CD4-positive, alpha-beta T cell treated with Interleukin-6 at 100 ng/mL for 8 hours (primary cell): Measurements from ENCODE around the gene COL4A2.
"Not testable (repeated sequence)": the region's sequence is repeated elsewhere in the genome, so short reads cannot be mapped to it uniquely, and the experiment has no call there.

ENCODE experiments used
- DNase-seq: peaks from one replicate; pipeline ENCODE4 v3.0.0-alpha.2; 2020; ENCODE audit warnings: mixed read lengths, low spot score

Gene COL4A2

DNA sequence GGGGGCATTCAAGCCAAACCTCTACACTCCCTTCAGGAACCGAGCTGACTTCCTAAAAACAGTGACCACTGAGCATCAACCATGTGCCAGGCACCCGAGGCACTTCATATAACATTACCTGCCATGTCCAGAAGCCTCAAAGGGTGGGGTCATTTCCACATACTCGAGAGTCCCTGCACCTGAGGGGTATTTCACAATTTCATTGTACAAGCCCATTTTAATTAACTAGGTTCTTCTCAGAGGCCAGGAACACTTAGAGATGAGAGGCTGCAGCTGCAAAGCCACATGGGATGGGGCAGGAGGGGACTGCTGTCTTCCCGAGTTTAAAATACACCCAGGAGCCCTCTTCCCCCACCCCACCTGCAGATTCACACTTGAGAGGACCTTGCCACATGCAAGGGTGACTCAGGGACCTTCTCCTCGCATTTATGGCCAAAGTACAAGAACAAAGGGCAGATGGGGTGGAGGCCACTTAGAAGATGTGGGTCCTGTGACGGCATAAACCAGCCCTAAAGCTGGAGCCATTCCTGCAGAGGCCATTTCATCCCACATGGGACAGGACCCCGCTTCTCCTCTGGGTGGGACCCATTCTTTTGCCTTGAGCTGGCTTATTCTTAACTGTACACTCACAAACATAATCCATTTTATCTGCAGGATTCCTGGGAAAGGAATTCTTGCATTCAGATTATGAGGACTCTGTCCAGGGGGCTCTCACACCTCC lies 210.6 kb downstream of the COL4A2 start:
- no peak for DNase-seq

GRCh38 chr13:110518226-110518525 lies 211.1 kb downstream of the COL4A2 start:
- DNase-seq, result no peak

DNA sequence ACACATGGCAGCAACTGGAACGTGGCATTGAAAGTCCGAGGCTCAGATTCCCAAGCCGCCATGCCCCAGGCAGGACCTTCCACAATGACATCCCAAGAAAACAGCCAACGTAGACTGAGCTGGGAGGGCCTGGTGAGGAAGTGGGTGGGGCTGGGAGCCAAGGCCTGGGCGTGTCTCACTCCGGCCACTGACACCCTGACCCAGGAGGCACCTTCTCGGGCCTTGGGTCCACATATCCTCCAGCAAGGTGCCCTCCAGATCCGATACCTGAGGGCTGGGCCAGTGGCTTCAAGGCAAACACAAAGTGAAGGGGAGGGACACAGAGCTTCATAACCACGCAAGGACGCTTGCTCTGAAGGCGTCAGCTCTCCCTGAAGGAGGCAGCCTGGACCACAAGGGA lies 211.5 kb downstream of the COL4A2 start:
- DNase-seq, result no peak

DNA sequence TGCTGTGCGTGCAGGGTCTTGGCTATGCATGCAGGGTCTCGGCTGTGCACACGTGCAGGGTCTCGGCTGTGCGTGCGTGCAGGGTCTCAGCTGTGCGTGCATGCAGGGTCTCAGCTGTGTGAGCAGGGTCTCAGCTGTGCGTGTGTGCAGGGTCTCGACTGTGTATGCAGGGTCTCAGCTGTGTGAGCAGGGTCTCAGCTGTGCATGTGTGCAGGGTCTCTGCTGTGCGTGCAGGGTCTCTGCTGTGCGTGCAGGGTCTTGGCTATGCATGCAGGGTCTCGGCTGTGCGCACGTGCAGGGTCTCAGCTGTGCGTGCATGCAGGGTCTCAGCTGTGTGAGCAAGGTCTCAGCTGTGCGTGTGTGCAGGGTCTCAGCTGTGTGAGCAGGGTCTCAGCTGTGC lies 212.0 kb downstream of the COL4A2 start:
- no peak for DNase-seq

DNA sequence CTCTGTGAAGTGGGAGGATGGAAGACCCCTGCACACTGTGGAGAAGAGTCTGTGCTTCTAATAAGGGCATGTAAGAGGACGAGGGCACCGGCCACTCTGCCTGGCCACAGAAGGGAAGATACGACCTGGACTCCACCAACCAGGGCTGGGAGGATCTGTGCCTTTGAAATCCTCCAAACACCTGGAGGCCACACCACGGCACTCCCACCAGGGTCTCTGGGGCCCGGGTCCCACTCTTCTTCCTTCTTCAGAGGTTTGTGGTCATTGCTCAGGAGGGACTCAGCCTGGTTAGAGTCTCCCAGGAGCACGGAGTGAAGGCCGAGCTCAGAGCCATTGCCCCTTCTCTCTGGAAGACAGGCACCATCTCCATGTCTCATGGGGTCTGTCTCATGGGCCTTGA lies 212.4 kb downstream of the COL4A2 start:
- no peak for DNase-seq

GRCh38 chr13:110520431-110521295 lies 213.6 kb downstream of the COL4A2 start:
- no peak for DNase-seq

DNA sequence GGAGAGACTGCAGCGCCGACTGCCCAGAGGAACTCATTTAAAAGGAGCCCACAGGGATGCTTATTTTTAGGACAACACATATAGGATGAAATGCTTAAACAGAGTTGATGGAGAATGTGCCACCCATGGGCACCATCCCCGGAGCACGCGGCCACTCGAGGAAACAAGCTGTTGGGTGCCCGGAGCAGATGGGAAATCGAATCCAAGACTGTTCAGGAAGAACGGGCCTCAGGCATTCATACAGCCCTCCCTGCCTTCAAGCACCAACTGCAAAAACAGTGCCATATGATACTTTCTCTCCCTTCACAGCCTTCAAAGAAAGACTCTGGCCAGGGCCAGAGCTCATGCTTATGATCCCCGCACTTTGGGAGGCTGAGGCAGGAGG lies 214.2 kb downstream of the COL4A2 start:
- no peak for DNase-seq

DNA sequence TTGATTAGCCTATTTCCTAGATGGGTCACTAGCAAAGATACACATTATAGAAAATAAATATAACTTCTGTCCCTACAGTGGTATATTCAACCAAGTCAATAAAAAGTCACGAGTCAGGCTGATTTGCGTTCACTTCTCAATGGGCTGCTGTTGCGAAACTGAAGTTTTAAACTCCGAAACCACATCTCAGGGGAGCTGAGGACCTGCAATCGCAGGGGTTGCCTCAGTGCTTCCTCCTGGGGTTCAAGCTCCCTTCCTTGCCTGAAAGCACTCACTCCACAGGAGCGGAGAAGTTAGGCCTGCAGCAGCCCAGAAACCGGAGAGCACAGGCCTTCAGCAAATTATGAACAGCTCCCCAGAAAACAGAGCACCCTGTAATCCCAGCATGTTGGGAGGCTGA lies 214.9 kb downstream of the COL4A2 start:
- no peak for DNase-seq

GRCh38 chr13:110522721-110523120 lies 215.6 kb downstream of the COL4A2 start:
- DNase-seq, result no peak

GRCh38 chr13:110523180-110523579 lies 216.1 kb downstream of the COL4A2 start:
- DNase-seq, result no peak

- DNase-seq, result no peak
These were observed 216.9 kb downstream of the COL4A2 start for GRCh38 chr13:110523838-110524540.

DNA sequence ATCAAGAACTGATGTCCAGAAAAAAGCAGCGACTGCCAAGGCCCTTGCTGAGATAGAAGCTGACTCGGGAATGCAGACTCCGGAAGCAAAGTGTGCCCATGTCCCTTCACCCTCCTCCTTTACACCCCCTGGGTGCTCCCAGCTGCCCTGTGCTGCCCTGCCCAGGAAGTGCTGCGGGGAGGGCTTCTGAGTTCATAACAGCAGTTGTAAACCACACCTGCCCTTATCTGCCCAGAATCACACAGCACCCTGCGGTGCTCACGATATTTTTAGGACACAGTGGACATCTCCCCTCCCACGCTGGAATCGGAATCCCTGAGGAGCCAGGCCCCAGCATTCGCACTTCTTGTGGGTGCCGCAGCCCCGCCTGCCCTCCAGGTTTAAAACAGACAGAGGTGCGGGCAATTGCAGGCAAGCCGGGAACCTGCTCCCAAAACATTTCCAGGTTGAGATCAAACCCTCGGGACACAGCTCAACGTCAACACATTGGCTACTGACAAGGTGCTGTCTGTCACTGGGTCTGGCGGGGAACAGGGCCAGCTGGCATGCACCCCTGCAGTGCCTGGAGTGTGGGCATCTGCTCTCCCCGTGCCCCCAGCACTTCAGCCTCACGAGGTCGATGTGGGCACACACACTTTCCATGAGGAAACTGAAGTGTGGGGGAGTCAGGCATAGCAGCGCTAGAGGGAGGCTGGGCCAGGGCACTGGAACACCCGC lies 217.6 kb downstream of the COL4A2 start:
- no peak for DNase-seq

- DNase-seq, result no peak
These were observed 218.5 kb downstream of the COL4A2 start for GRCh38 chr13:110525328-110526319.

DNA sequence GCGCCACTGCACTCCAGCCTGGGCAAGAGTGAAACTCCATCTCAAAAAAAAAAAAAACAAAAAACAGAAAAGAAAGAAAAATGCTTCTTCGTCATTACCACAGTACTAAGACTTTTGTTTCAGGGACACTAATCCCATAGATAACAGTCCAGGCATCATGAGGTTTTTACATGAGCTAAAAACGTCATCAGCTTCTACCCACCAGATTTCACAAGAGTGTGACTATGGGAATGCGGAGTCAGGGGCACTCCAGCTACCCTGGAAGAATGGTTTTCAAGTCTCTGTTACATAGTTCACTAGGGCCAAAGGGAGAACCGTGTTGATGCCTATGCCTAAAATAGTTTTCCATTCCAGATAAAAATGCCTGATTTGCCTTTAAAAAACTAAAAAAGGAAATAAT lies 221.3 kb downstream of the COL4A2 start:
- no peak for DNase-seq

- no peak for DNase-seq
These were observed 221.8 kb downstream of the COL4A2 start for GRCh38 chr13:110528911-110529310.

- no peak for DNase-seq
These were observed 222.6 kb downstream of the COL4A2 start for GRCh38 chr13:110529522-110530311.

DNA sequence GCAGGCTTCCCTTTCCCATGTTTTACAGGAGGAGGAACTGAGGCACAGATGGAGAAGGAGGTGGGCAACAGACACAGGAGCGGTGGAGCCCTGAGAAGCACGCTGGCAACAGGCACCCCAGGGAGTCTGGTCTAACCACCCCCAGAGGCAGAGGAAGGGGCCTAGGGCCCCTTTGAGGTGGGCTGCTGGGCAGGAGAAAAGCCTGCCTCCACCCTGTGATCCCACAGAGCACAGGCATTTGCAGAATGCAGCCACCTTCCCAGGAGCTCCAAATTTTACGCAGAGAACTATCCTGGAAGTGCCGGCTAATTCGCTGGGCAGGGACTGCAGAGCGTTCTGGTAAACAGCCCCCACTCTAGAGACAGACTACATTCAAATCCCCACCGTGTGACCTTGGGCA lies 224.0 kb downstream of the COL4A2 start:
- DNase-seq, result no peak

- no peak for DNase-seq
These were observed 224.6 kb downstream of the COL4A2 start for GRCh38 chr13:110531671-110532083.

DNA sequence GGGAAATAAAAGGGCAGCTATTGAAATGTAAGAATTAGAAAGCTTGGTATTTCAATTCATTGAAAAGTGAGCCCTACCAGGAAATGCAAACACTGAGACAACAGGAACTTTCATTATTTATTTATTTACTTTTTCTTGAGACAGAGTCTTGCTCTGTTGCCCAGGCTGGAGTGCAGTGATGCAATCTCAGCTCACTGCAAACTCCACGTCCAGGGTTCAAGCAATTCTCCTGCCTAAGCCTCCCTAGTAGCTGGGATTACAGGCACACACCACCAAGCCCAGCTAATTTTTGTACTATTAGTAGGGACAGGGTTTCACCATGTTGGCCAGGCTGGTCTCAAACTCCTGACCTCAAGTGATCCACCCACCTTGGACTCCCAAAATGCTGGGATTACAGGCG lies 225.2 kb downstream of the COL4A2 start:
- not testable (repeated sequence) for DNase-seq
